Uterus (tissue), 2 donors: ENCODE results near the gene WDTC1.

Experiments used
- POLR2A ChIP-seq, 2 donors: fragments of 450-650 bp; IDR thresholded peaks; one replicate each; pipeline ENCODE4 v1.6.1; 2016; ENCODE audit warnings: antibody characterized with exemption in 2 of 2, mild to moderate bottlenecking in 1 of 2, moderate library complexity in 1 of 2
- TF ChIP-seq, protein P1 (sequence below), 4 experiments: fragments of 200-600 bp in 2 of 4; fragments of 450-650 bp in 2 of 4; sonication (generic) in 2 of 4; IDR thresholded peaks; one replicate each; pipeline ENCODE4 v1.5.1; 2016 to 2019; ENCODE audit warnings: antibody characterized with exemption in 4 of 4, mild to moderate bottlenecking in 2 of 4, moderate library complexity in 1 of 4

DNA sequence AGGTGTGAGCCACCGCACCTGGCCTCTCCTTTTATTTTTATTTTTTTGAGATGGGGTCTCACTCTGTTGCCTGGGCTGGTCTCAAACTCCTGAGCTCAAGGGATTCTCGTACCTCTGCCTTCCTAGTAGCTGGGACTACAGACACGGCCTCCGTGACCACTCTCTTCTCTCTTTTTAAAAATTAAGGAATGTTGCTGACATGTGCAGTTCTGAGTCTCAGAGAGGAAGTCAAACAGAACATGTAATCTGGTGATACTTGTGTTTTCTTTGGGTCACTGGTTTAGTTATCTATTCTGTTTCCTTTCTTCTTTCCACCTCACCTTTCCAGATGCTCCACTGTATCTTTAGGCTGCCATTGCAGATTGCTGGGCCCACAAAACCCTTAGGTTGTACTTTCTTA is 2.7 kb downstream of the WDTC1 start:
- TF ChIP-seq, protein P1, sequence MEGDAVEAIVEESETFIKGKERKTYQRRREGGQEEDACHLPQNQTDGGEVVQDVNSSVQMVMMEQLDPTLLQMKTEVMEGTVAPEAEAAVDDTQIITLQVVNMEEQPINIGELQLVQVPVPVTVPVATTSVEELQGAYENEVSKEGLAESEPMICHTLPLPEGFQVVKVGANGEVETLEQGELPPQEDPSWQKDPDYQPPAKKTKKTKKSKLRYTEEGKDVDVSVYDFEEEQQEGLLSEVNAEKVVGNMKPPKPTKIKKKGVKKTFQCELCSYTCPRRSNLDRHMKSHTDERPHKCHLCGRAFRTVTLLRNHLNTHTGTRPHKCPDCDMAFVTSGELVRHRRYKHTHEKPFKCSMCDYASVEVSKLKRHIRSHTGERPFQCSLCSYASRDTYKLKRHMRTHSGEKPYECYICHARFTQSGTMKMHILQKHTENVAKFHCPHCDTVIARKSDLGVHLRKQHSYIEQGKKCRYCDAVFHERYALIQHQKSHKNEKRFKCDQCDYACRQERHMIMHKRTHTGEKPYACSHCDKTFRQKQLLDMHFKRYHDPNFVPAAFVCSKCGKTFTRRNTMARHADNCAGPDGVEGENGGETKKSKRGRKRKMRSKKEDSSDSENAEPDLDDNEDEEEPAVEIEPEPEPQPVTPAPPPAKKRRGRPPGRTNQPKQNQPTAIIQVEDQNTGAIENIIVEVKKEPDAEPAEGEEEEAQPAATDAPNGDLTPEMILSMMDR (IDR thresholded peaks at IDR 0.05): no peak
- no peak for TF ChIP-seq POLR2A (IDR thresholded peaks at IDR 0.05)
